Activated naive CD8-positive, alpha-beta T cell (primary cell): ENCODE measurements around the gene TSC22D4.
"Not testable (repeated sequence)": the region's sequence is repeated elsewhere in the genome, so short reads cannot be mapped to it uniquely, and the experiment has no call there.

Source experiments
- H3K27ac Mint-ChIP-seq: one replicate; pipeline ENCODE4 v1.8.0; 2021; ENCODE audit warnings: mixed read lengths
- H3K27me3 Mint-ChIP-seq: one replicate; pipeline ENCODE4 v1.8.0; 2021; ENCODE audit warnings: mixed read lengths
- H3K36me3 Mint-ChIP-seq: one replicate; pipeline ENCODE4 v1.8.0; 2021; ENCODE audit warnings: mixed read lengths
- H3K4me1 Mint-ChIP-seq: one replicate; pipeline ENCODE4 v1.8.0; 2021; ENCODE audit warnings: low read depth, mixed read lengths
- H3K4me3 Mint-ChIP-seq: one replicate; pipeline ENCODE4 v1.8.0; 2021; ENCODE audit warnings: mild to moderate bottlenecking, mixed read lengths
- H3K9me3 Mint-ChIP-seq: one replicate; pipeline ENCODE4 v1.8.0; 2021; ENCODE audit warnings: low read depth, mixed read lengths

The TSC22D4 gene

DNA sequence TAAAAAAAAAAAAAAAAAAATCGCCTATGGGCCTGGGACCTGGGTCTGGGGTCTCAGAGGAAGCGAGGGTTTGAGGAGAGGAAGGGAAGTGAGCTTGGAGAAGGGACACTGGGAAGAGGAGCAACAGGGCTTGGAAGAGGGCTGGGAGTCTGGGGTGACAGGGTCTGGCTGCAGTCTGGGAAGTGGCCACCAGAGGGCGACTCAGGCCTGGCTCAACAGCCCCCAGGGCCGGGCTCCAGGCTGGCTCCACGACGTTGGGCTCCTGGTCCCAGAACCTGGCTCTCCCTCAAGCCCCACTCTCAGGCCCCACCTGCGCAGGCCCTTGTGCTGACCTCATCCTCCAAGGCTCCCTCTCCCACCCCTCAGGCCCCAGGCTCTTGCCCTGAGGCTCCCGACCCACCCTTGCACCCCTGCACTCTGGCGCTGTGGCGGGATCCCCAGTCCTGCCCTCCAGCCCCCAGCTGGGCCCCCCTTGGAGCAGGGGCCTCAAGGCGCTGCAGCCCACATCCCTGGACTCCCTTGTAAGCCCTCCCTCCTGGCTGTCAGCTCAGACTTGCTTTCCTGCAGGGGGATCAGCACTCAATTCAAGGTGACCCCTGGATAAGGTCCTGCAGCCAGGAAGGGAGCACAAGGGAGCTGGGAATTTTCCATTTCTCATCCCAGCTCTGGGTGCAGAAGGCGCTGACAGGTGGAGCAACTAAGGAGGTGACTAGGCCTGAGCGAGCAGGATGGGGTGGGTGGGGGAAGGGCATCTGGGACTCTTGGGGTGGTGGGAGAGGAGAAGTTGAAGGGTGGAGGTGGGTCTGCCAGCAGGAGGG lies 9.6 kb downstream of the TSC22D4 start:
- Mint-ChIP-seq H3K4me3 (no peak overlapping the region), H3K4me1 (peaks cover 24% of the 10 kb centered on the region), H3K27me3 (no peaks in the 10 kb centered on the region), H3K9me3 (no peaks in the 10 kb centered on the region), H3K27ac (peak overlapping the region; percentile 22), H3K36me3 (peaks cover 2% of the 10 kb centered on the region)

DNA sequence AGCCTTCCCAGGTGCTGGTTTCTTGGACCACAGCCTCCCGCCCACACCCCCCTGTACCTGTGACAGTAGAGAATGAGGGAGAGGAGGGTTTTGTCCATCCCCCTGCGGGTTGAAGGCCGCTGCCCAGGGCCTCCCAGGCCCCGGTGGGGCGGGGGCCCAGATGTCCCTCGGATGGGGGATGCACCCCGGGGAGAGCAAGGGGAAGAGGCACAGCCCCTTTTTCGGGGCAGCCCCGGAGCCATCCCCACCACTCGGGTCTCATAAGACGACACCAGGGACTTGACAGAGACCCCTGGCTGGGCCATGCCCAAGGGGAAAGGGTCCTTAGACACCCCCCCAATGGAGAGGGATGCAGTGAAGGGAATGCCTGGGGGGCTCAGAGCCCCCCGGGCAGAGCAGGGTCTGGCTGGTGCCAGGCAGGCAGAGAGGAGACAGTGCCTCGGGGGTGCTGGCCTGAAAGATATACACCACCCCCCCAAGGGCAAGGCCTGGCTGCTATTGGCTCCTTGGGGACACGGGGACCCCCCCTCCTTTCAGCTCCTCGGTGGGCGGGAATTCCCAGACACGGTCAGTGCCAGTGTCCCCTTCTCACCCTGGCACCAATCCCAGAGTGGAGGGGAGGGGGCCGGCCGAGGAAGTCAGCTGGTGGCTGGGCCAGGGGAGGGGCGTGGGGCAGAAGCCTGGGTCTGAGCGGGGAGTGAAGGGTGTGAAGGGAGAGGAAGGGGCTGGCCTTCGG lies 11.2 kb downstream of the TSC22D4 start:
- H3K9me3 Mint-ChIP-seq, result no peaks in the 10 kb centered on the region
- no peak overlapping the region for H3K27ac Mint-ChIP-seq
- H3K4me3 Mint-ChIP-seq, result no peak overlapping the region
- peaks cover 11% of the 10 kb centered on the region for H3K4me1 Mint-ChIP-seq
- no peaks in the 10 kb centered on the region for H3K36me3 Mint-ChIP-seq
- no peaks in the 10 kb centered on the region for H3K27me3 Mint-ChIP-seq

GRCh38 chr7:100466653-100467605 lies 12.1 kb downstream of the TSC22D4 start:
- Mint-ChIP-seq H3K9me3 (no peaks in the 10 kb centered on the region), H3K36me3 (no peaks in the 10 kb centered on the region), H3K27me3 (no peaks in the 10 kb centered on the region), H3K27ac (no peak overlapping the region), H3K4me1 (peaks cover 10% of the 10 kb centered on the region), H3K4me3 (no peak overlapping the region)

- Mint-ChIP-seq H3K4me3 (no peak overlapping the region), H3K4me1 (peaks cover 10% of the 10 kb centered on the region), H3K9me3 (no peaks in the 10 kb centered on the region), H3K36me3 (no peaks in the 10 kb centered on the region), H3K27ac (peak overlapping the region; percentile 22), H3K27me3 (no peaks in the 10 kb centered on the region)
These were observed 13.2 kb downstream of the TSC22D4 start for GRCh38 chr7:100465702-100466311.

- Mint-ChIP-seq H3K9me3 (no peaks in the 10 kb centered on the region), H3K36me3 (no peaks in the 10 kb centered on the region), H3K27ac (peak overlapping the region; percentile 22), H3K4me3 (no peak overlapping the region), H3K4me1 (peaks cover 7% of the 10 kb centered on the region), H3K27me3 (no peaks in the 10 kb centered on the region)
These were observed 13.7 kb downstream of the TSC22D4 start for GRCh38 chr7:100465299-100465698.

DNA sequence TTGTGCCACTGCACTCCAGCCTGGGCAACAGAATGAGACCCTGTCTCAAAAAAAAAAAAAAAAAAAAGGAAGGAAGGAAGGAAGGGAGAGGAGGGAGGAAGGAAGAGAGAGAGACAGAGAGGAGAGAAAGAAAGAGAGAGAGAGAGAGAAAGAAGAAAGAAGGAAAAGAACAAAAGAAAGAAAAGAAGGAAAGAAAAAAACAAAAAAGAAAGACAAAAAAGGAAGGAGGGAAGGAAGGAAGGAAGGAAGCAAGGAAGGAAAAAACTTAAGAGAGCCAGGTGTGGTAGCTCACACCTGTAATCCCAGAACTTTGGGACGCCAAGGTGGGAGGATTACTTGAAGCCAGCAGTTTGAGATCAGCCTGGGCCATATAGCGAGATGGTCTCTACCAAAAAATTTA lies 14.2 kb downstream of the TSC22D4 start:
- Mint-ChIP-seq H3K27ac (no peak overlapping the region), H3K27me3 (no peaks in the 10 kb centered on the region), H3K4me1 (peaks cover 4% of the 10 kb centered on the region), H3K4me3 (no peak overlapping the region), H3K9me3 (no peaks in the 10 kb centered on the region), H3K36me3 (no peaks in the 10 kb centered on the region)

- peaks cover 2% of the 10 kb centered on the region for H3K4me1 Mint-ChIP-seq
- H3K9me3 Mint-ChIP-seq, result no peaks in the 10 kb centered on the region
- no peak within 1 kb of the TSS for H3K27ac Mint-ChIP-seq
- no peak within 1 kb of the TSS for H3K4me3 Mint-ChIP-seq
- no peaks in the 10 kb centered on the region for H3K36me3 Mint-ChIP-seq
- H3K27me3 Mint-ChIP-seq, result no peaks in the 10 kb centered on the region
These were observed 14.8 kb downstream of the TSC22D4 start, which contains the start of gene SPACDR for GRCh38 chr7:100464210-100464660. Gene SPACDR (minus strand): TSS chr7:100464260. CDS start chr7:100464025, 235 bp downstream.

GRCh38 chr7:100457033-100457432 lies 22.0 kb downstream of the TSC22D4 start:
- H3K27me3 Mint-ChIP-seq, result no peaks in the 10 kb centered on the region
- H3K36me3 Mint-ChIP-seq, result no peaks in the 10 kb centered on the region
- peaks cover 12% of the 10 kb centered on the region for H3K4me1 Mint-ChIP-seq
- H3K9me3 Mint-ChIP-seq, result no peaks in the 10 kb centered on the region
- no peak overlapping the region for H3K4me3 Mint-ChIP-seq
- no peak overlapping the region for H3K27ac Mint-ChIP-seq

DNA sequence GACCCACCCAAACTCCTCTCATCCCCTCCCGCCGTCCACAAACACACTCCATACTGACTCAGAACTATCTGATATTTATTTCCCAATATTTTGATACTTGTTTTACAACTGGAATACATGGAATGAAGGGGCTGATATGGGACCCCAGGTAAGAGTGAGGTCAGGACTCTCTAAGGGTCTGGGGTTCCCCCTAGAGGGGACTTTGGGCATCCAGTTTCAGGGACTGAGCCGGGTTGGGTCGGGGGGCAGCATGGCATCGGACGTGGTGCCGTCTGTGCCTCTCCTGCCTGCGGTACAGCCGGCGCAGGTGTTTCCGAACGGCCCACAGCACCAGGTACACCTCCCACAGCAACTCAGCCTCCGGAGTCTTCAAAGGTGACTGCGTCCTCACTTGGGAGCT lies 22.5 kb downstream of the TSC22D4 start:
- Mint-ChIP-seq H3K4me3 (no peak overlapping the region), H3K9me3 (no peaks in the 10 kb centered on the region), H3K36me3 (no peaks in the 10 kb centered on the region), H3K27me3 (no peaks in the 10 kb centered on the region), H3K27ac (no peak overlapping the region), H3K4me1 (peaks cover 12% of the 10 kb centered on the region)

- H3K4me3 Mint-ChIP-seq, result no peak overlapping the region
- peaks cover 14% of the 10 kb centered on the region for H3K4me1 Mint-ChIP-seq
- H3K9me3 Mint-ChIP-seq, result no peaks in the 10 kb centered on the region
- no peaks in the 10 kb centered on the region for H3K36me3 Mint-ChIP-seq
- no peak overlapping the region for H3K27ac Mint-ChIP-seq
- H3K27me3 Mint-ChIP-seq, result no peaks in the 10 kb centered on the region
These were observed 23.8 kb downstream of the TSC22D4 start for GRCh38 chr7:100455206-100455605.

DNA sequence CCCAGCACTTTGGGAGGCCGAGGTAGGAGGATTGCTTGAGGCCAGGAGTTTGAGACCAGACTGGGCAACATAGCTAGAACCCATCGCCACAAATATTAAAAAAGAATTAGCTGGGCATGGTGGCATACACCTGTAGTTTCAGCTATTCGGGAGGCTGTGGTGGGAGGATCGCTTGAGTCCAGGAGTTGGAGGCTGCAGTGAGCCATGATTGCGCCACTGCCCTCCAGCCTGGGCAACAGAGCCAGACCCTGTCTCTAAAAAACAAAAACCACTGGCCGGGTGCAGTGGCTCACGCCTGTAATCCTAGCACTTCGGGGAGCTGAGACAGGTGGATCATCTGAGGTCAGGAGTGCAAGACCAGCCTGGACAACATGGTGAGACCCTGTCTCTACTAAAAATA lies 25.2 kb downstream of the TSC22D4 start:
- H3K9me3 Mint-ChIP-seq, H3K4me3 Mint-ChIP-seq, H3K27ac Mint-ChIP-seq: not testable (repeated sequence)

GRCh38 chr7:100452513-100452912 lies 26.5 kb downstream of the TSC22D4 start:
- no peak overlapping the region for H3K4me3 Mint-ChIP-seq
- no peaks in the 10 kb centered on the region for H3K36me3 Mint-ChIP-seq
- H3K27ac Mint-ChIP-seq, result no peak overlapping the region

More for the DNA sequence above, 25.2 kb downstream of the TSC22D4 start:
- H3K27me3 Mint-ChIP-seq, H3K36me3 Mint-ChIP-seq: not testable (repeated sequence)
- peaks cover 15% of the 10 kb centered on the region for H3K4me1 Mint-ChIP-seq

GRCh38 chr7:100449190-100449795 lies 29.7 kb downstream of the TSC22D4 start:
- no peaks in the 10 kb centered on the region for H3K27me3 Mint-ChIP-seq
- H3K27ac Mint-ChIP-seq, result peak overlapping the region; percentile 16
- H3K9me3 Mint-ChIP-seq, result no peaks in the 10 kb centered on the region
- no peaks in the 10 kb centered on the region for H3K36me3 Mint-ChIP-seq
- H3K4me3 Mint-ChIP-seq, result no peak overlapping the region
- H3K4me1 Mint-ChIP-seq, result peaks cover 14% of the 10 kb centered on the region

More at GRCh38 chr7:100452513-100452912, 26.5 kb downstream of the TSC22D4 start:
- H3K4me1 Mint-ChIP-seq, result peaks cover 15% of the 10 kb centered on the region
- H3K27me3 Mint-ChIP-seq, result no peaks in the 10 kb centered on the region
- no peaks in the 10 kb centered on the region for H3K9me3 Mint-ChIP-seq

DNA sequence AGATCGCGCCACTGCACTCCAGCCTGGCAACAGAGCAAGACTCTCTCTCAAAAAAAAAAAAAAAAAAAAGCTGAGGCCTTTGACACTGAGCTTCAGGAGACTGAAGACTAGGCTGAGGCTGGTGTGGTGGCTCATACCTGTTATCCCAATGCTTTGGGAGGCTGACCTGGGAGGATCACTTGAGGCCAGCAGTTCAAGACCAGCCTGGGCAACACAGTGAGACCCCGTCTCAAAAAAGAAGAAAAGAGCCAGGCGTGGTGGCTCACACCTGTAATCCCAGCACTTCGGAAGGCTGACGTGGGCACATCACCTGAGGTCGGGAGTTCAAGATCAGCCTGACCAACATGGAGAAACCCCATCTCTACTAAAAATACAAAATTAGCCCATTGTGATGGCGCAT lies 31.7 kb downstream of the TSC22D4 start:
- H3K27ac Mint-ChIP-seq, H3K36me3 Mint-ChIP-seq, H3K9me3 Mint-ChIP-seq, H3K27me3 Mint-ChIP-seq, H3K4me3 Mint-ChIP-seq: not testable (repeated sequence)
- H3K4me1 Mint-ChIP-seq, result peaks cover 15% of the 10 kb centered on the region
